Stimulated activated CD8-positive, alpha-beta memory T cell treated with anti-CD3 and anti-CD28 coated beads, Interleukin-2, amount 100 ng/mL, for 1 hour (primary cell): ENCODE measurements around the gene NEDD9.

Source experiments
- DNase-seq, 2 donors: peaks; one replicate each; pipeline ENCODE4 v3.0.0-alpha.2; 2020; ENCODE audit warnings: low read depth in 2 of 2

The NEDD9 gene

GRCh38 chr6:11202513-11203305 lies 29.8 kb downstream of the NEDD9 start:
- no peak for DNase-seq

GRCh38 chr6:11201772-11202512 lies 30.5 kb downstream of the NEDD9 start:
- DNase-seq: no peak

- DNase-seq: no peak
Measured at GRCh38 chr6:11201015-11201414, 31.5 kb downstream of the NEDD9 start.

- DNase-seq: no peak
Measured at GRCh38 chr6:11200356-11200755, 32.1 kb downstream of the NEDD9 start.

- DNase-seq: no peak
Measured at GRCh38 chr6:11198663-11199603, 33.5 kb downstream of the NEDD9 start.

GRCh38 chr6:11197850-11198249 lies 34.6 kb downstream of the NEDD9 start:
- DNase-seq: no peak

- no peak for DNase-seq
Measured at GRCh38 chr6:11197175-11197536, 35.3 kb downstream of the NEDD9 start.

- DNase-seq: no peak
Measured at GRCh38 chr6:11196511-11197174, 35.8 kb downstream of the NEDD9 start.

- no peak for DNase-seq
Measured at GRCh38 chr6:11194356-11195218, 37.9 kb downstream of the NEDD9 start.

GRCh38 chr6:11193434-11193833 lies 39.0 kb downstream of the NEDD9 start:
- no peak for DNase-seq

GRCh38 chr6:11192167-11192566 lies 40.3 kb downstream of the NEDD9 start:
- DNase-seq: no peak

- no peak for DNase-seq
Measured at GRCh38 chr6:11190625-11191245, 41.7 kb downstream of the NEDD9 start.

- DNase-seq: no peak
Measured at GRCh38 chr6:11189865-11190624, 42.4 kb downstream of the NEDD9 start.

- DNase-seq: no peak
Measured at GRCh38 chr6:11188161-11188915, 44.1 kb downstream of the NEDD9 start.

GRCh38 chr6:11187301-11187700 lies 45.2 kb downstream of the NEDD9 start:
- no peak for DNase-seq

- DNase-seq: no peak
Measured at GRCh38 chr6:11185204-11185842, 47.1 kb downstream of the NEDD9 start.

GRCh38 chr6:11183761-11184362 lies 48.6 kb downstream of the NEDD9 start:
- DNase-seq: no peak
